GM19025 (cell line): ENCODE data around the gene KCNC4.

Experiments used
- ATAC-seq: cut with Tn5 transposase; IDR thresholded peaks from one replicate; pipeline ENCODE4 v1.9.1; 2021; ENCODE audit warnings: mild to moderate bottlenecking, low read depth, moderate library complexity; ENCODE audit not compliant: unreplicated experiment

Gene KCNC4

DNA sequence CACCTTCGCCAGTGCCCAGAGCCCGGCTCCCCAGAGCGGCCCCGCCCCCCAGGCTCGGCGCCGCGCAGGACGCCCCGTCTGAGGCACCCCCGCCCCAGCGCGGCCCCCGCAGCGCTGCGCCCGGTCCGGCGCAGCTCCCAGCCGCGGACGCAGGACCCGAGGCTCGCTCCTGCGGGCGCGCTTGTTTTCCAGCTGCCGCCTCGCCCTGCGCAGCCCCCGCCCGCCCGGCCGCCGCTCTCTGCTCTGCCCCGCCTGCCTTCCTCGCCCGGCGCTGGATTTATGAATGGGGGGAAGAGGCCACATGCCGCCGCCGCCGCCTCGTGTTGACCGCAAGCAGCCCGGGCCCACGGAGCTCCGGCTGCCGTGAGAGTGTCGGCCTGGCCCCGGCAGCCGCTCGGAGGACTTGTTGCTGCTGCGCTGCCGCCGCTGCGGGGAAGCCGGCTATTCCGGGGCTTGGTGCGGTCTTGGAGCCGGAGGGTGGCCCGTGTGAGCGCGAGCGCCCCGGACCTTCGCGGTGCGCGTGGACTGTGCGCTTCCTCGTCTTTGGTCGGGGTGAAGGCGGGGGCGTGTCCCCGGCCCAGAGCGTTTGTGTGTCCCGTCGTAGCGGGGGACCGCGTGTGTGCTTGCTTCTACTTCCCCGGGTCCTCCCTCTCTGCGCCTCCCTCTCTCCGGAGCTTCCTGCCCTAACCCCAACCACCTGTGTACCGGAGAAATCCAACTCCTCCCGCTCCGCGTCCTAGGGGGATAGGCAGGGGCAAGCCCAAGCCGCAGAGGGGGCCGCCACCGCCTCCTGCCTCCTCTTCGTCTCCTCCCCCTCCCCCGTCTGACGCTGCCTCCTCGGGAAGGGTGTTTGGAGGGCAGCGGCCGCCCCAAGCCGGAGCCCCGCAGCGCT is 736 bp downstream of the KCNC4 start:
- peak; percentile 24 for ATAC-seq

DNA sequence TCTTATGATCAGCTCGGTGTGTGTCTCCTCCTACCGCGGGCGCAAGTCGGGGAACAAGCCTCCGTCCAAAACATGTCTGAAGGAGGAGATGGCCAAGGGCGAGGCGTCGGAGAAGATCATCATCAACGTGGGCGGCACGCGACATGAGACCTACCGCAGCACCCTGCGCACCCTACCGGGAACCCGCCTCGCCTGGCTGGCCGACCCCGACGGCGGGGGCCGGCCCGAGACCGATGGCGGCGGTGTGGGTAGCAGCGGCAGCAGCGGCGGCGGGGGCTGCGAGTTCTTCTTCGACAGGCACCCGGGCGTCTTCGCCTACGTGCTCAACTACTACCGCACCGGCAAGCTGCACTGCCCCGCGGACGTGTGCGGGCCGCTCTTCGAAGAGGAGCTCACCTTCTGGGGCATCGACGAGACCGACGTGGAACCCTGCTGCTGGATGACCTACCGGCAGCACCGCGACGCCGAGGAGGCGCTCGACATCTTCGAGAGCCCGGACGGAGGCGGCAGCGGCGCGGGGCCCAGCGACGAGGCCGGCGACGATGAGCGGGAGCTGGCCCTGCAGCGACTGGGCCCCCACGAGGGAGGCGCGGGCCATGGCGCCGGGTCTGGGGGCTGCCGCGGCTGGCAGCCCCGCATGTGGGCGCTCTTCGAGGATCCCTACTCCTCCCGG is 1.5 kb downstream of the KCNC4 start:
- ATAC-seq, result no peak

DNA sequence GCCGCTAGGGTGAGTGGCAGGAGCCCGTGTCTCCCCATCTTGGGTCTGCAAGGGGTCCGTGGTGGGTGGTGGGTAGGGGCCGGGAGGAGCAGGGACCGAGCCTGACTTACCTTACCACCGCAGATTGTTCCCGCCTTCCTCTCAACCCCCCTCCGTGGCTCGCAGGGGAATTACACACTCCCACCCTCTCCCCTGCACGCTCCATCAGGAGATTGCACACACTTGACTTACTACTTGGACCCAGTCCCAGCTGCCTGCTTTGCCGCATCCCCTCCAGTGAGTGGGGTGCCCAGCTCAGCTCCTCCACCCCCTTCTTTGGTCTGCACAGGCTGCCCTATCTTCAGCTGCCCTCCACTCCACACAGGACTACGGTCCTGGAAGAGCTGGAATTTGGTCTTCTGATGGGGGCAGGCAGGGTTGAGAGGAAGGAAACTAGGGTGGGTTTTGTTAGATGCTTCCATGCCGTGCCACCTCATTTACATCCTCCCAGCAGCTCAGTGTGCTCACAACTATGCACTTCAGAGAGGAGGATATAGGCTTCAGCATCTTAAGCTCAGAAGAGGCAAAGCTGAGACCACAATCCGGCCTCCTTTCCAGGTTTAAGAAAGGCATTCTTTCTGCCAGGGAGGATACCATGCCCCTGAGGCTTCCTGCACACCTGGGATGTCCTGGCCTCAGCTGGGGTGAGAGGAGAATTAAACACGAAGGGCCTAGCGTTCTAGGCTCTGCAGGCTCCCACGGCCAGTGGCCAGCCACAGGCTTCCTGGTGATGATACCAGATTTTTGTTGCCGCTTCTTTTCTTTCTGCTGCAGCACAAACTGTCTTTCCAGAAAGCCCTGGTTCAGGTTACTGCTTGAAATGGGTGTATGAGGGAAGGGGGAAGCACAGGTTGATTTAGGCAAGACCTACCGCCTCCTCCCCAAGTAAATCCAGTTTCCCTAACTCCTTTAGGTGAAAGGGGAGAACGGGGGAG is 2.3 kb downstream of the KCNC4 start:
- no peak for ATAC-seq

DNA sequence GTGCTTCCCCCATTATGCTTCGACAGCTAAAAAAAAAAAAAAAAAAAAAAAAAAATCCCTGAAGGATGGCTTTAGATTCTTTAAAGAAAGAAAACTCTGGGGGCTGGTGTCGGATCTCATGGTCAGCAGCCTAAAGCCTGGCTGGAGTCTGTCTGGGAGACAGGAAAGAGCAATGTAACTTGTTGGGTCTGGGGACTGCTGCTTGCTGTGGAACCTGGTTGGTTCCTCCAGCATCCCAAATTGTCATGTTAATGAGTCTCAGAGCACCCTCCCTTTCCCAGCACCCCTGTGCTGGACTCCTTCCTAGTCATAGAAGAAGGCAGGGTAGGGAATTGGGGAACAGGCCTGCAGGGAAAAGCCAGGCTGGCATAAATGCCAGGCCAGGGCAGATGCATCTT is 3.0 kb downstream of the KCNC4 start:
- no peak for ATAC-seq

- no peak for ATAC-seq
These were observed 4.6 kb downstream of the KCNC4 start for GRCh38 chr1:110214454-110215404.

GRCh38 chr1:110215621-110216515 is 5.8 kb downstream of the KCNC4 start:
- ATAC-seq, result no peak

- ATAC-seq, result no peak
These were observed 6.8 kb downstream of the KCNC4 start for GRCh38 chr1:110216844-110217444.

- no peak for ATAC-seq
These were observed 8.0 kb downstream of the KCNC4 start for GRCh38 chr1:110218137-110218536.

DNA sequence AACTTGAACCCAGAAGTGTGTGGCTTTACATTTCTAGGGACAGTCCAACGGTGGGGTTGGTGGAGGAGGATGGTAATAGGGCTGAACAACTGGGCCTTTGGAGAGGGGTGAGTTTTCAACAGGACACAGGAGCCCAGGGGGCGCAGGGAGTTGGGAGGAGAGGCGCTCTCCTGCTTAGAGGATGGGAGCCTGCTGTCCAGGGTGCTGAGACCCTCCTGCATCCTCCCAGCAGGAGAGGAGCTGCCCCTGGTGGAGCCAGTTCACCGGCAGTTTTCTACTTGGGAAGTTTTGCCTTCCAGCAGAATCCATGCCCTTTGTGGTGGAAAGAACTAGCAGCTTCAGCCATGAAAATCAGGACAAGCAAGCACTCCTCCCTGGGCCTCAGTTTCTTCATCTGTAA is 8.6 kb downstream of the KCNC4 start:
- ATAC-seq, result no peak

- ATAC-seq, result no peak
These were observed 10.2 kb downstream of the KCNC4 start for GRCh38 chr1:110220324-110220723.

GRCh38 chr1:110221119-110221518 is 11.0 kb downstream of the KCNC4 start:
- no peak for ATAC-seq

- no peak for ATAC-seq
These were observed 13.0 kb downstream of the KCNC4 start for GRCh38 chr1:110223127-110223526.

DNA sequence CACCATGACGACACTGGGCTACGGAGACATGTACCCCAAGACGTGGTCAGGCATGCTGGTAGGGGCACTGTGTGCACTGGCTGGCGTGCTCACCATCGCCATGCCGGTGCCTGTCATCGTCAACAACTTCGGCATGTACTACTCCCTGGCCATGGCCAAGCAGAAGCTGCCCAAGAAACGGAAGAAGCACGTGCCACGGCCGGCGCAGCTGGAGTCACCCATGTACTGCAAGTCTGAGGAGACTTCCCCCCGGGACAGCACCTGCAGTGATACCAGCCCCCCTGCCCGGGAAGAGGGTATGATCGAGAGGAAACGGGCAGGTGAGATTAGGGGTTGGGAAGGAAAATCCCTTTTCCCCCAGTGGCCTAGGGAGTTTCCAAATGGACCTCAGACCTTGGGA is 13.5 kb downstream of the KCNC4 start:
- ATAC-seq, result no peak

- no peak for ATAC-seq
These were observed 14.3 kb downstream of the KCNC4 start for GRCh38 chr1:110224240-110224995.

GRCh38 chr1:110225212-110225611 is 15.1 kb downstream of the KCNC4 start:
- ATAC-seq, result no peak

DNA sequence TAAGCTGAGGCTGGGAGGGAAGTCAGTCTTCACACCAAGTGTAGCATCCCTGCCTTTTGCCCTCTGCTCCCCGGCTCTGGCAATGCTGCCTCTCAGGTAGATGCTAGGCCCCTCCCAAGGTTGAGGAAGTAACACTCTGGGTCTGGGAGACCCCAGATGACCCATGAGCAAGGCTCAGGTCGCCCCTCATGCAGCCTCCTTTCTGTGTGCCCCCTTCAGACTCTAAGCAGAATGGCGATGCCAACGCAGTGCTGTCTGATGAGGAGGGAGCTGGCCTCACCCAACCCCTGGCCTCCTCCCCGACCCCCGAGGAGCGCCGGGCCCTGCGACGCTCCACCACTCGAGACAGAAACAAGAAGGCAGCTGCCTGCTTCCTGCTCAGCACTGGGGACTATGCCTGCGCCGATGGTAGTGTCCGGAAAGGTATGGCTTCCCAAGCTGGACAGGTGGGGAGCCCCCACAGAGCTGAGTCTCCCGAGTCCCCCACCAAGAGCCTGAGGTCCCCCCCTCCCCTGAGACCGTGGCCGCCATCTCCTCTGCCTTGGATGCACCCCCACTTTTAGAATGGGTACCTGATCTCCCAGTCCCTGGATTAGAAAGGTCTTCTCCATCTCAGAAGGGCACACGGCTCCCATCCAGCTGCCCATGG is 15.8 kb downstream of the KCNC4 start:
- no peak for ATAC-seq

- no peak for ATAC-seq
These were observed 17.7 kb downstream of the KCNC4 start for GRCh38 chr1:110227774-110228173.
